Left forelimb (tissue), 1 donor: ENCODE data around the gene LAMP5.
A peak's percentile ranks its signal among the peaks of the same experiment; 100 is the strongest.

Experiments used
- DNase-seq: peaks from one replicate; pipeline ENCODE4 v3.0.0-alpha.2; 2018; ENCODE audit warnings: low spot score

Gene LAMP5, protein sequence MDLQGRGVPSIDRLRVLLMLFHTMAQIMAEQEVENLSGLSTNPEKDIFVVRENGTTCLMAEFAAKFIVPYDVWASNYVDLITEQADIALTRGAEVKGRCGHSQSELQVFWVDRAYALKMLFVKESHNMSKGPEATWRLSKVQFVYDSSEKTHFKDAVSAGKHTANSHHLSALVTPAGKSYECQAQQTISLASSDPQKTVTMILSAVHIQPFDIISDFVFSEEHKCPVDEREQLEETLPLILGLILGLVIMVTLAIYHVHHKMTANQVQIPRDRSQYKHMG

DNA sequence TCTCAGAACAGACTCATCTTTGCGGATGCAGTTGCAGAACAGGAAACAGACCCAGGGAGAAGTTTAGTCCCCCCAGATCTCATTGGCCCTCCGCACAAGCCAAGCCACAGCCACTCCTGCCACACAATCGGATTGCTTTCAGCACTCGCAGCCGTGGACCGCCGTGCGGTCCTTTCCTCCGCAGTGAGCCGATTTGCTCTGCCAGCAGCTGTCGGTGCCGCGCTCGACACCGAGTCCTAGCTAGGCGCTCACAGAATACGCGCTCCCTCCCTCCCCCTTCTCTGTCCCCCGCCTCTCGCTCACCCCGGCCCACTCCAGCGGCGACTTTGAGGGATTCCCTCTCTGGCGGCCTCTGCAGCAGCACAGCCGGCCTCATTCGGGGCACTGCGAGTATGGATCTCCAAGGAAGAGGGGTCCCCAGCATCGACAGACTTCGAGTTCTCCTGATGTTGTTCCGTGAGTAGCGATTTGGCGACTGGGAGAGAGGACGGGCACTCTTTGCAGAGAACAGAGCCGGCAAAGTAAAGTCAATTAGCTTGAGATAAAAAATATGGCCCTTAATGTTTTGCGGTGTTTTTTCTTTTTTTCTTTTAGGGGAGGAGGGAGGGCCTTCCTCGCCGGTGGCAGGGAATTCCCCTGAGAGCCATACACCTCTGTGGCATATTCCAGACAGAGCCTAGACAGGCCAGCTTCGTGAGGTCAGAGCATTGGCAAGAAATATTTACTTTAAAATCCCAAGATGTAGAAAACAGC is at the start of gene LAMP5:
Gene LAMP5, plus strand, starts transcription at position 130 of the 753 bp plus-strand sequence. Its CDS starts 263 bp downstream, at position 393.
- DNase-seq = peak; percentile 77

DNA sequence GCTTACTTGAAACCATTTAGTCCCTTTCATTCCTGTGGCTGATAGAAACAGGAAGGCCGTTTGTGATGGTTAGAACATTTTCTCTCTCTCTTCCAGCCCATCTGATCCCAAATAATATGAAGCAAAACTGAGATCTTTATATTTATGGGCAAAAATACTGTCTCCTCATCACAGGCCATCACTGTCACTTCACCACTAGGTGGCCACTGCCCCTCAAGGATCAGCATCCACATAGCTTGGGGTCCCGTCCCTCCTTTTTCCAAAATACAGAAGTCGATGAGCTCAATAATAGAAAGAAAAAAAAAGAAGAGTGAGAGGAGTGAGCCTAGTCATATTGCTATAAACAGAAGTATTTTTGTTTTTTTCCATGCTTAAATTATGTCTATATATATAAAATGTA is 46.4 kb upstream of the LAMP5 start:
- no peak for DNase-seq

DNA sequence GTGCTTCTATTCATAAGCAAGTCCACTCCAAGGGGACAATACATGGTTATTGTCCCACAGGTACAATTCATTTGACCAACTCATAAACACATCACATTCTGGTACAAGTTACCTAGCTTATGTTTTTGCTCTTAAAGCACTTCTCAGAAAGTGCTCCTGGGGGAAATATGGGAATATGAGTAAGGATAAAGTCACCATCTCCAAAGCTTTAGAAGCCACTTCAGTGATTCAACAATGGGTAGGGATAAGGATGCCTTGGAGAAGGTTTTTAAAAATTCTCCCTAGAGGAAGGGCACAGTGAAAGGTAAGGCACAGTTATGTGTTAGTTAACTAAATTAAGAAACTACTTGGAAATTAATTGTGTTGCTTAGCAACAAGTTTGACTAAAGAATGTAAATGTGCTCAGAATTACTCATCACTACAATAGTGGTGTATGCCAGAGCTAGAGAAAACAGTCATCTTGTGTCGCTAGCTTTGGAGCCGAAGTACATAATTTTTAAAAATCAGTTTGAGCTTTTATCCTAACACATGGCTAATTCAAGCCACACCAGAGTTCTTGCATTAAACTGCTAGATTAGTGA is 39.5 kb upstream of the LAMP5 start:
- no peak for DNase-seq

DNA sequence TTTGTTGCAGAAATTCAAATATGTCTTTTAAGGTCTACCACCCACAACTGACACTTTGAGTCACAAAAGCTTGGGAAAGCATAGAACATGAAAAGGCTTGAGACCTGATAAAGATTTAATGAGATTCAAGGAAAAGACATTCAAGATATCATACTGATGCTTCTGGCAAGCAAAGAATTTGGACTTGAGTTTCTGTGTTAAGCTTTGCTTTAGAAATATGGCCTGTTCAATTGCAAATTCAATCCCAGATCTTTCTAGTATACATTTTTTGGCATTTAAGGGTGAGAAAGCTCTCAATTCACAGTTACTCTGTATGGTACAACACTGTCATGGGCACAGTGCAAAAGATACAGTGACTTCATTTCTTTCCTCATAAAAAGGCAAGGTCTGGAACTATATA is 38.9 kb upstream of the LAMP5 start:
- no peak for DNase-seq

DNA sequence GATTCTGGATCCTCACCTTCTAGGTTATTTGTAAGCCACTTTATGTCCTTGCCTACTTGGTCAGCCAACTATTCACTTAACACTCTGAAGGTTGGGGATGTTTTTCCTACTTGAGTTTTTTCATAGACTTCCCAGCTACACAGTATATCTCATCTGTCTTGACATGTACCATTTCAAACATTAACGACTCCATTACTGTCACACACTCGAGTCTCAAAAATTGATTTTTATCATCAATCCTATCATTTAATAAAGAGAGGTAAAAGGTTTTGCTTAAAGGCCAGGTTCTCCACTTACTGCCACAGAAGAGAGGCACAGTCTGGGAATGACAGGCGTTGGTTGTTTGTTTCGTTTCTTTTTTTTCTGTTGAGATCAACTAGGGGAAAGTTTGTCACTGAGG is 38.2 kb upstream of the LAMP5 start:
- no peak for DNase-seq

DNA sequence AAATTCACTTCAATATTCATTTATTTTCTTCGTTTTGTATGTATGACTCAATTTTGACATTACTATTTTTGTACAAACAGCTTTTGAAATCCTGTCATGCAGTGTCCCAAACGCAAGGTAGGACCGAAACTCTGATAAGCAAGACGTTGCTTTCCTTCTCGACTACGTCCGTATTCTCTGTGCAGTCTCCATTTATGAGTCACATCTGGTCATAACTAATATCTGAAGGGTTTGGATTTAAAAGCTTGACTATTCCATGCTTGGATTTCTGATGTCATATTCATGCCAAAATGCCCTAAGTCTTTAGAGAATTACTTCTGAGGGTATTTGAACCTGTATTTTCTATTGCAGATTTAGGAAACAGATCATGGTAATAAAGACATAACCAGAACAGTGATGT is 37.8 kb upstream of the LAMP5 start:
- no peak for DNase-seq

DNA sequence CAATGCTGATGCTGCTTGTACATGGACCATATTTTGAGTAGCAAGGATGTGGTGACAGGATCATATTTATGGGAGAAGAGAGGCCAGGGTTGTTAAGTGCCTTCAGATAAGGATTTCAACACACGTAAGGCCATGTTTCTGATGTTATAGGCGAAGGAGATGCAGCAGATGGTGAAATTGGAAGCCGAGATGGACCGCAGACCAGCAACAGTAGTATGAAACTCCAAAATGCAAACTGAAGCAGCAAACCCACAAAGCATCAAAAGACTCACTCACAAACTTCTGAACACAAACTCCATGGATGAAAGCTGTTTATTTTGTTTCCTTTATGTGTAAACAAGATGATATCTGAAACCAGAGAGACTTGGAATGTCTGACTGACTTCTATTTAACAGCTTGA is 35.6 kb upstream of the LAMP5 start:
- DNase-seq = no peak

DNA sequence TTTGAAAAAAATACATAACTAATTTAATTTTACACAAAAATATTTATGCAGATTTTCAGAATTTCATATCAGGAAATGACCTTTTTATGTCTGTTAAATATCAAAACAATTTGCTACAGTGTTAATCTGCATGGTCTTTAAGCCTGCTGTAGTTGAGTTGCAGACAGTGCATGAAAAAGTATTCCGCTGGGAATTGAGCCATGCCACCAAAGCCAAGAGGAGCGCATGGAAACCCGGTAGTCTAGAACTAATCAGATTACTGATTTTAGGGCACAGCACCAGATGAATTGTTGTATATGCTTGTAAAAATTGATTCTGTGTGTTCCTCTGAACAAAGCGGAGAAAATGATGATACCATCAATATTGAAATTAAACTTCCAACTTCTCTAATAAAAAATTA is 34.3 kb upstream of the LAMP5 start:
- no peak for DNase-seq

DNA sequence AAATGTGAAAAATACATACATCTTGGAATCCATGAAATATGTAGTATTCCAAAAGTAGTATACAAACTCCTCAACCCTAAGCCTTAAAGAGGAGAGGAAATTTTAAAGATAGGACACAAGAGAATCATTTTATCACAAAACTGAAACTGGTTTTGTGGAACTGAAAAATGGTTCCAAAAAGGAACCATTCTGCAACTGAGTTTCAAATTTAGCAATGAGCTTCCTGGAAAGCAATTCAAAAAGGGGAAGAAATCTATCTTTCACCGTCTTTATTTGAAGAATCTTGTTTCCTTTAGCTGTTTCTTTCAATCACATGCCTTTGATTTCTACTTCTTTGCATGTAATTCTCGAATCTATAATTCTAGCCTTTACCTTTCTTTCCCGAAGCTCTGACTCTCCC is 32.2 kb upstream of the LAMP5 start:
- DNase-seq = no peak

DNA sequence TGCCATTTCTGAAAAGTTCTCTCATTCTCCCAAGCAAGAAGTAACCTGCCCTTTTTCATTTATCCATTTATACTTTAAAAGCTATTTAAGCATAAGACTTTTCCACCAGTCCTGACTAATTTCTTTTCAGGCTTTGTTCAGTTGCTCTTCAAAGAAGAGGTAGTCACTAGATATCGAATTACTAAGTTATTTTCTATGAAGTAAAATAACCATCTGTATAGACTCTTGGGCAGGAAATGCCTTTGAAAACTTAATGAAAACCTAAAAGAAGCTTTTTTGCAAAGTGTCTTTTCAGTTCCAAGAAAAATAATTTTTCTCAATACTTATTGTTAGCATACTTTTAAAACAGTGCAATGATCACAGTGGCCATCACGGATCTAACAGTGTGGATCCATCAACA is 31.3 kb upstream of the LAMP5 start:
- no peak for DNase-seq

DNA sequence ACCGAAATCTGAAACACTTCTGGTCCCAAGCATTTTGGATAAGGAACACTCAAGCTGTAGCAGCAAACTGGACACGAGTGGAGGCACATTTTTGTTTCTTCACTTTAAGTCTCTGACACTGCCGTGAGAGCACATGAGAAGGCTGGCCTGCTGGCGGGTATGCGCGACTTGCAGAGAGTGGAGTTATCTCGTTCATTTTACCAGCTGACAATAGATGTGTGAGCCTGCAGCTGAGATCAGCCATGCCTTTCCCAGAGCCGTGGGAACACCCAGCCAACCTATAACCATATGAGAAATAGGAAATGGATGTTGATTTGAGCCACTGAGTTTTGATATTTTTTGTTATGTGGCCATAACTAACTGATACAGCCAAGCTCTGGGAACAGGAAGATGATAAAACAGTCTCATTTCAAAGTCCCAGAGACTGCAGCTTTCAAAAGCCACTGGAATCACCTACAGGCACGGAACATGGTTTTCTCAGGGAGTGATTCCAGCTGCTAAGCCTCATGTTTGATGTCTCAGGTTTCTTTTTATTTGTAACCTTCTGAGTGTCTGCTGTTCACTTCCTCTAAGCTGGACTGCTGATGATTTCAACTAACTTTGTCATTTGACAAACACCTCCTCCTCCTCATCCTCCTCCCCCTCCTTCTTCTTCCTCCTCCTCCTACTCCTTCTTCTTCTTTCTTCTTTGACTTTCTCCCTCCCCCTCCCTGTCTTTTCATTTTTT is 28.6 kb upstream of the LAMP5 start:
- DNase-seq = no peak

DNA sequence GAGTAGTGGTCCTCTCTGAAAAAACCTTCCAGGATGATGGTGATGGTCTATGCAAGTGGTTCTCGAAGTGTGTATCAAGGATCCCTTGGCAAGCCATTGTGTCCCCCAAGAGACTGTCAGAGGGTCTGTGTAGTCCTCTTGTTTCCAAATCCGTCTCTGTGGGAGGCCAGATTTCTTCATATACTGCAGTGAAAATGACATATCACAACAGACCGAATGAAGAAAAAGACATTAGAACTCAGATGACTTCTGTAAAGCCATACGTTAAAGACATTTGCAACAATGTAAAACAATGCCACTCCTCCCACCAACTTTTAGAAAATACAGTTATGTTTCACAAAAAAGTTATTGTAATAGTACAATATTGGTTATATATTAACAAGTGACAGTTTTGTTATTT is 27.2 kb upstream of the LAMP5 start:
- no peak for DNase-seq

DNA sequence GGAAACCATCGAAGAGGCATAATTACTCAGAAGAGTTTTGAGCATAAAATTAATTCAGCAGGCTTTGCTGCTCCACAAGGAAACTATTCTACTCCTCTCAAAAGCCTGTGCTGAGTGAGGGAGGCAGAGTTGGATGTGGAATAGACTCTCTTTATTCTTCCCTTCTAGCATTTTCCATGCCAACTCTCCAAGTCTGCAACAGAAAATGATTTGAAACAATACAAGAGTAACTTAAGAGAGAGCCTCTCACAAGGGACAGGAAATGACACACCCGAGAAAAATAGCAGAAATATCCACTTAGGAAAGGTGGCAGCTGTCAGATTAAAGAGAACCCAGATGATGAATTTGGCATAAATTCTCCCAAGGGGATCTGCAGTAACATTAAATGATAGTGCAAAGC is 26.3 kb upstream of the LAMP5 start:
- DNase-seq = no peak

DNA sequence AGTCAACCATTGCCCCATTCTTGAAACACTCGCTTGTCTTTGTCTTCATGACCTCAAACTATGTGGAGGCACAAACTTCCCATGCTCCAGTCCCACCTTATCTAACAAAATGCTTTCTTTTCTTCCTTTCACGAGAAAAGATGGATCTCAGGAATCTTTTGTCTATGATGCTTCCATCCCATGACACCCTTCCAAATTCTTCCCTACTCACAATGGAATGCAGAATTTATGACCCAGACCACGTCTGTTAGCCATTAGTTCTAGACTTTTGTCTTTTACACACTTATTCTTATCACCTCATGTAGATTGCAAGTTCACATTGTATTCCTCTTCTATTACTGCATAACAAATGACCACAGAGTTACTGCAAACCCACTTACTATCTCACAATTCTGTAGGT is 24.2 kb upstream of the LAMP5 start:
- no peak for DNase-seq

DNA sequence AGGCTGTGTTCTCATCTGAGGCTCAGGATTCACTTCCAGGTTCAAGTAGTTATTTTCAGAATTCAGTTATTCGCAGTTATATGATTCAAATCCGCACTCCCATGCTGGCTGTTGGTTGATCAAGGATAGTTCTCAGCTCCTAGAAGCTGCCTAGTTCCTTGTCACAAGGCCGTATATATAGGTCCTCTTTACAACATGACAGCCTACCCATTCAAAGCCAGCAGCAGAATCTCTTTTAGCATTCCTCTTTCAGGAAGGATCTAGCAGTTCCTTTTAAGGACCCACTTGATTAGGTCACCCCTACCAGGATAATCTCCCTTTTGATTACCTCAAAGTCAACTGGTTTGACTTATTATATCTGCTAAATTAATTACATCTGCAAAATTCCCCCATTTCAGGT is 23.8 kb upstream of the LAMP5 start:
- no peak for DNase-seq

DNA sequence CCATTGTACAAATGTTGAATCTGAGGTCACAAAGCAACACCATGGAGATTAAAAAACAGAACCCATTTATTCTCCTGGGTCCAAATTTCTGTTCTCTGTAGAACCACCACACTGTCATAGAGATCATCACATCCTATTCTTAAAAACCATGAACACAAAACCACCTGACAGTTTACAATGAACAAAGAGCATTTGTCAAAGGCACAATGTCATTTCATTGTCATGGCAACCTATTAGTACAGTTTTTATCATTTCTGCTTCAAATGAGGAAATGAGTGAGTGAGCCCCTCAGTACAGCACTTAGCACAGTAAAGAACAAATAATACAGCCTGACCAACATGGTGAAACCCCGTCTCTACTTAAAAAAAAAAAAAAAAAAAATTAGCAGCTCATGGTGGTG is 23.1 kb upstream of the LAMP5 start:
- no peak for DNase-seq

DNA sequence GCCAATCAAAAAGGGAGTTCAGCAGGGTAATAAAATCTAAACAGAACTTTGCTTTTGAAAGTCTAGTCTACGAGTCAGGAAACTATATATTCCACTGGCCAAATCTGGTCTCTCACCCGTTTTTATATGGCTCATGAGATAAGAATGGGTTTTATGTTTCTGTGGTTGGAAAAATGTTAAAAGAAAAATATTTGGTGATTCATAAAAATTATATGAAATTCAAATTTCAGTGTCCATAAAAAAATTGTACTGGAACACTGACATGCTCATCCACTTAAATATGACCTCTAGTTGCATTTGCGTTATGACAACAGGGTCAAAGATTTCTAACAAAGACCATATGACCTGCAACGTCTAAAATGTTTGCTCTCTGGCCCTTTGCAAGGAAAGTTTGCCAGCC is 22.3 kb upstream of the LAMP5 start:
- no peak for DNase-seq

DNA sequence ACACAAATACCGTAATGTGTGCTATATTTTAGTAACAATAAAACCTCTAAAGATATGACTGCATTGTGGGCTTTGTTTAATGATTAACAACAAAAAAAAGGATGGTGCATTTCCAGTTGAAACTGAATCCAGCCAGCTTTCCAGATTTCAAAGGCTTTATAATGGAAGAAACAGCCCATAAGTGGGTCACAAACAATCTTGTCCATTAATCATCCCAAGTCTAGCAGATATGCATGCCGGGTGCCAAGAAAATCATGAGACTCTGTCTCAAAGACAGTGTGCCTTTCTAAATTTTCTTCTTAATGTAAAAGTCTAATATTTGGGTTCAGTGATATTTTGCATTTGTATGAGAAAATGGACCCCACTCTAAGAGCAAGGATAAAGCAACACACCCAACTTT is 20.6 kb upstream of the LAMP5 start:
- no peak for DNase-seq

DNA sequence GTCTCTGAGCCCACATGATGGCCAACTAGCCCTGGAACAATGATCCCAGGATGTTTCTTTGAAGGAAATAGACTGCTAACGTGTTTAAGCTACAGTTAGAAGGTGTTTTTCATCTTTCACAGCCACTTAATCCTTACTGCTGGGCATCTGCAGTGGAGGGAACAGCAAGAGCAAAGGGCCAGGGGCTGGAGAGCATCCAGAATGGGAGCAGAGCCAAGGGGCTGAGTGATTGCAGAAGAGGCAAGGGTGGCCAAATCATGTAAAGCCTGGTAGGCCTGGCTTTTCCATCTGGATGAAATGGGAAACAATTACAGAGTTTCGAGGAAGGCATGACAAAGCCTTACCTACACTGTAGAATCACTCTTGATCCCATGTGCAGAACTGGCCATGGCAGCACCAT is 18.7 kb upstream of the LAMP5 start:
- no peak for DNase-seq

DNA sequence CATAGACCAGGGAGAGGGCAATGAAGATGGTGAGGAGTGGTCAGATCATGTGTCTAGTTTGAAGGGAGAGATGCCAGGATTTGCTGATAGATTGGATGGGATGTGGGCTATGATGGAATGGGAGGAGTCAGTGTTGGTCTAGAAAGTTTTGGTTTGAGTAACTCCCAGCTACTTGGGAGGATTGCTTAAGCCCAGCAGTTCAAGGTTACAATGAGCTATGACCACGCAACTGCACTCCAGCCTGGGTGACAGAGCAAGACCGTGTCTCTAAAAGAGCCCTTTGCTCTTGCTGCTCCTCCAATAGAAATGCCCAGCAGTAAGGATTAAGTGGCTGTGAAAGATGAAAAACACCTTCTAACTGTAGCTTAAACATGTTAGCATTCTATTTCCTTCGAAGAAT is 18.2 kb upstream of the LAMP5 start:
- no peak for DNase-seq

DNA sequence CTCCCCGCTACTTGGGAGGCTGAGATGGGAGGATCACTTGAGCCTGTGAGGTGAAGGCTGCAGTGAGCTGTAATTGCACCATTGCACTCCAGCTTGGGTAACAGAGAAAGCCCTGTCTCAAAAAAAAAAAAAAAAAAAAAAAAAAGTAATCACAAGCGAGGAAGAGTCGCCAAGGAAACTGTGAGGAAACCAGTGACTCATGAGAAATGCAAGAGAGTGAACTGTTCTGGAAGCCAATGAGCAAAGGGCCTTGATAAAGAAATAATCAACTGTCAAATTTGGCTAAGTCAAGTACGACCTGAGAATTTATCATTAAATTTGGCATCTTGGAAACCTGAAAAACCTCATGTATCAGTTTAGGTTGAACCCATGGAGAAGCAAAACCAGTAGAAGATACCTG is 16.1 kb upstream of the LAMP5 start:
- DNase-seq = no peak

DNA sequence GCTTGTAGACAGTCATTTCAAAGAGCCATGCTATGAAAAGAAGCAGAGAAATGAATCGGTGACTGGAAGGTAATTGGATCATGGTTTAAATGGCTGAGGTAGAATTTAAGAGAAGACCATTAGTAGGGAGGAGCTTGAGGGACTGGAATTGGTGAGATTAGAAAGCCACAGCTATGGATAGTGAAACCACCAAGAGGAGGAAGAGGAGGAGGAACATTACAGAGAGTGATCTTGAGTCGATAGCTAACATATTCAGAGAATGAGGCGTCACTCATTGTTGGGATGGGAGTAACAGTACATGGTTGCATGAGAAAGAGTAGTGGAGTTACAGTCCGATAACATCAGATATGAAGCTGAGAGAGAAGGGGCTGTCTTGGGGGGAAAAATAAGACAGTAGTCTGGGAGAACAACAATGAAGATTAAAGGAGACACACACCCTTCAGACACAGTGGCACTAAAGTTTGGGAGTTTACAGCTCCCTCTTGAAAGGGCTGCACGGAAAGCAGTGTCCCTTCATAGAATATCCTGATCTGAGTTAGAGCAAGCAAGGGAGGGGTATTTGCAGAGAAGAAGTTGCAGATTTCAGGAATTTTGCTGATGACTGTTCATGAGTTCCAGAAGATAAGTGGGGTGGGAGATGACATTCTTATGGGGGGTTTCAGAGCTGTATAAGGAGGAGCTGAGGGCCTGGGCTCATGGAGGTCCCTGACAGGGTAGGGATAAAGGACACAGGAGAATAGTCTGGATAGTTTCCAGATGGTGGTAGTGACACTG is 15.1 kb upstream of the LAMP5 start:
- DNase-seq = no peak
